DND-41 (cell line): ENCODE measurements around the gene ARG1.

ENCODE experiments used
- ATAC-seq: fragments of 200-7000 bp; cut with Tn5 transposase; 3 replicates; pipeline ENCODE4 v1.9.1; 2021; ENCODE audit warnings: low read depth; ENCODE audit not compliant: insufficient read depth
- DNase-seq: peaks from one replicate; pipeline ENCODE4 v3.0.0-alpha.2; 2020
- H2AFZ ChIP-seq: 2 replicates; pipeline ENCODE4 v1.6.0; 2012; ENCODE audit warnings: low read depth, low read length
- H3K27ac ChIP-seq: 2 replicates; pipeline ENCODE4 v1.5.1; 2012; ENCODE audit warnings: low read length, inconsistent platforms
- H3K27me3 ChIP-seq: fragments of 200-600 bp; sonication (generic); 2 replicates; pipeline ENCODE4 v1.6.0; 2012; ENCODE audit warnings: low read length, mild to moderate bottlenecking, inconsistent platforms; ENCODE audit not compliant: insufficient read depth, poor library complexity
- H3K36me3 ChIP-seq: 2 replicates; pipeline ENCODE4 v1.5.1; 2012; ENCODE audit warnings: low read length, inconsistent platforms; ENCODE audit not compliant: insufficient read depth
- H3K4me1 ChIP-seq: 2 replicates; pipeline ENCODE4 v1.5.1; 2012; ENCODE audit warnings: mild to moderate bottlenecking, low read length; ENCODE audit not compliant: insufficient read depth
- H3K4me2 ChIP-seq: 2 replicates; pipeline ENCODE4 v1.6.0; 2012; ENCODE audit warnings: mild to moderate bottlenecking, moderate library complexity, low read length, inconsistent platforms; ENCODE audit not compliant: insufficient read depth
- H3K4me3 ChIP-seq, 2 experiments: fragments of 200-600 bp in 1 of 2; shearing (Covaris generic) in 1 of 2; 2 replicates each; pipeline ENCODE4 v1.5.1; 2012 to 2016; ENCODE audit warnings: inconsistent platforms in 2 of 2, low read length in 2 of 2, mild to moderate bottlenecking in 2 of 2, low read depth in 1 of 2, moderate library complexity in 1 of 2
- H3K79me2 ChIP-seq: 2 replicates; pipeline ENCODE4 v1.6.0; 2012; ENCODE audit warnings: low read length, inconsistent platforms; ENCODE audit not compliant: insufficient read depth
- H3K9ac ChIP-seq: 2 replicates; pipeline ENCODE4 v1.6.0; 2012; ENCODE audit warnings: low read depth, mild to moderate bottlenecking, inconsistent platforms, low read length, moderate library complexity
- H3K9me3 ChIP-seq: 2 replicates; pipeline ENCODE4 v1.5.1; 2012; ENCODE audit warnings: low read length, moderate library complexity, mild to moderate bottlenecking, inconsistent platforms; ENCODE audit not compliant: insufficient read depth, severe bottlenecking
- H4K20me1 ChIP-seq: 2 replicates; pipeline ENCODE4 v1.6.0; 2012; ENCODE audit warnings: low read length; ENCODE audit not compliant: insufficient read depth
- CTCF ChIP-seq: IDR thresholded peaks from 2 replicates; pipeline ENCODE4 v1.5.1; 2012; ENCODE audit warnings: borderline replicate concordance, low read length, moderate library complexity, mild to moderate bottlenecking; ENCODE audit not compliant: poor library complexity, severe bottlenecking; ENCODE audit errors: extremely low read depth
- EZH2 ChIP-seq: IDR thresholded peaks from 3 replicates; pipeline ENCODE4 v1.6.1; 2012; ENCODE audit warnings: borderline replicate concordance, low read depth, mild to moderate bottlenecking, moderate library complexity, low read length, inconsistent platforms; ENCODE audit not compliant: severe bottlenecking

The ARG1 gene

DNA sequence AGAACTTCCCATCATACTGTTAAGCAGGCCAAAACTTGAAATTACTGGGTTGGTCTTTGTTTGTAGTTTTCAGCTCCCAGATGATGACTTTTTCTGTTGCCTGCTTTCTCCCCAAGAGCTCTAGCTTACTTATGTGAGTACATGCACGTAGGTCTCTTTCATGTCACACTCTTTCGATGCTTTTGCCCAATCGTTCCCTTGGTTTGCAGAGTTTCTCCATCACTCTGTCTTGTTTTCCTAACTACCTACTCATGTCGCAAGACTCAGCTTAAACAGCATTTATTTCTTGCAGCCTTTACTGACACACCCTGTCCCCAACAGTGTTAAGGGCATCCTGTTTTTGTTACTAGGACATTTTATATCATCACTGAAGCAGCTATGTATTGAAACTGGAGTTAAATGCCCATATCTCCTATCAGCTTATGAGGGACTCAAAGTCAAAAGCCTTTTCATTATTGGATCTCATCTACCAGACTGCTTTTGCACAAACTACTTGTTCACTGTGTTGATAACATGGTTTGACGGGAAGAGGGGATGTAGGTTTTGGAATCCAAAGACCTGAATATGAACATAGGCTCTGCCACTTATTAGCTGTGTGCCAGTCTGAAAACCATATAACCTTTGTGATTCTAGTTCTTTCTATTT, 2.9 kb downstream of the ARG1 start:
- no peak overlapping the region for H3K9ac ChIP-seq
- H2AFZ ChIP-seq: no peak overlapping the region
- H3K4me2 ChIP-seq: no peak overlapping the region
- H3K79me2 ChIP-seq: no peaks in the 10 kb centered on the region
- no peak overlapping the region for H3K27ac ChIP-seq
- peaks cover 17% of the 10 kb centered on the region; the same call in 1 of the 2 replicates for H3K36me3 ChIP-seq
- DNase-seq (no peak), ATAC-seq (no peak)
- H3K27me3 ChIP-seq: no peaks in the 10 kb centered on the region
- no peaks in the 10 kb centered on the region for H3K4me1 ChIP-seq
- TF ChIP-seq EZH2: no peak
- TF ChIP-seq CTCF: no peak
- no peaks in the 10 kb centered on the region for H3K9me3 ChIP-seq
- no peaks in the 10 kb centered on the region for H4K20me1 ChIP-seq
- H3K4me3 ChIP-seq: no peak overlapping the region

DNA sequence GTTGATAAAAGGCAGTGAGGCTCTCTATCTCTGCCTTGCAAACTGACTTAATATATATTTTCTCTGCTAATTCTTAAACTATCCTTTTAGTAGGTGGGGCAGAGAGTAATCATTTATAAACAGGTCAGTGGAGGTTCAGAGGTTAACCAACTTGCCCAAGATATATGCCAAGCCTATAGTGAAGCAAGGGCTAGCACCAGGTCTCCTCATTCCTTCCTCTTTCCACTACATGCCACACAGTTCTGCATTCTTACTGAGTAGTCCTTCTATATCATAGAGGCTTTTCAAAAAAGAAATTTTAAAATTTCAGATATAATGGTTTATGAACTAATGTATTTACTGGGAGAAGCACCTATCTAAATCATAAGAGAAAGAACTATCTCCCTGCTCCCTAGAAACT, 8.5 kb downstream of the ARG1 start:
- H3K9ac ChIP-seq: no peak overlapping the region
- ATAC-seq (no peak), DNase-seq (no peak)
- no peaks in the 10 kb centered on the region for H3K79me2 ChIP-seq
- no peaks in the 10 kb centered on the region for H4K20me1 ChIP-seq
- no peaks in the 10 kb centered on the region for H3K4me1 ChIP-seq
- H2AFZ ChIP-seq: no peak overlapping the region
- TF ChIP-seq EZH2 (no peak), CTCF (no peak)
- H3K4me3 ChIP-seq: no peak overlapping the region
- no peak overlapping the region for H3K4me2 ChIP-seq
- no peak overlapping the region for H3K27ac ChIP-seq
- H3K36me3 ChIP-seq: peaks cover 68% of the 10 kb centered on the region
- no peaks in the 10 kb centered on the region for H3K27me3 ChIP-seq
- no peaks in the 10 kb centered on the region for H3K9me3 ChIP-seq

GRCh38 chr6:131586543-131586942, 13.5 kb downstream of the ARG1 start:
- DNase-seq (no peak), ATAC-seq (no peak)
- no peak overlapping the region for H3K4me3 ChIP-seq
- no peak overlapping the region for H3K27ac ChIP-seq
- H2AFZ ChIP-seq: no peak overlapping the region
- TF ChIP-seq EZH2: no peak
- TF ChIP-seq CTCF: no peak
- H3K79me2 ChIP-seq: no peaks in the 10 kb centered on the region
- no peak overlapping the region for H3K4me2 ChIP-seq
- peaks cover 88% of the 10 kb centered on the region for H3K36me3 ChIP-seq
- no peaks in the 10 kb centered on the region for H3K9me3 ChIP-seq
- H3K9ac ChIP-seq: no peak overlapping the region
- H4K20me1 ChIP-seq: no peaks in the 10 kb centered on the region
- H3K4me1 ChIP-seq: no peaks in the 10 kb centered on the region
- no peaks in the 10 kb centered on the region for H3K27me3 ChIP-seq

DNA sequence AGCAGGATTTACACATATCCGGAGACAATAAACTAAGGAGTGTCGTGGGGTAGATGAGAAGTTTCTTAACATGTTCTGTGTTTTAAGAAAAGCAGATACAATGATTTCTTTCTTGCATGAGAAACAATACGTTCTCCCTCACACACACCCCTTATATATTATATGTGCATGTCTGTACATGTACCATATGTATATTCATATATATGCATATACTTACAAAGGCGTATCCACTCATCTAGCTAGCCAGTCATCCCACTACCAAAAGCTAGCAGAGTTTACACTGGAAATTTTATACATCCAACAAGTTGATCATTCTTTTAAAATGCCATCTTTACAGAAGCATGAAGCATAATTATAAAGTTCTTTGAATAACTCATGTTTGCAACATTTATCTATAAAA, 14.9 kb downstream of the ARG1 start:
- no peak for ATAC-seq
- Histone ChIP-seq H4K20me1 (no peaks in the 10 kb centered on the region), H3K9me3 (no peaks in the 10 kb centered on the region), H3K36me3 (peaks cover 87% of the 10 kb centered on the region), H3K27me3 (no peaks in the 10 kb centered on the region), H2AFZ (no peak overlapping the region), H3K4me1 (no peaks in the 10 kb centered on the region), H3K79me2 (no peaks in the 10 kb centered on the region), H3K27ac (no peak overlapping the region), H3K4me3 (no peak overlapping the region), H3K9ac (no peak overlapping the region), H3K4me2 (no peak overlapping the region)
- no peak for DNase-seq
- no peak for TF ChIP-seq EZH2
- TF ChIP-seq CTCF: no peak
